ENCODE results near the gene CPTP. TPM values are rescaled to one million over a fixed set of nuclear protein-coding genes. Genes with fewer than 3 reads are reported as not detected.

The CPTP gene
- total RNA-seq, 2 experiments from 2014 or later = 8.4 to 11.0 TPM

GRCh38 chr1:1349256-1350012 is 24.8 kb downstream of the CPTP start, which contains the start of gene DVL1:
Gene DVL1, minus strand, starts transcription at chr1:1349418. Its CDS starts 353 bp downstream, at chr1:1349065.
- no peaks in the 10 kb centered on the region for H3K9me3 Mint-ChIP-seq
- CTCF ChIA-PET = interaction anchor here (0.9 kb wide), 1 partner anchor 58 kb away, joined by 3 read pairs; no protein-coding TSS in a partner anchor
- H3K4me1 Mint-ChIP-seq (ENCODE audit: low read depth) = peaks cover 34% of the 10 kb centered on the region
- peak; percentile 75 for DNase-seq
- POLR2A ChIA-PET = interaction anchor here (1.5 kb wide), 1 partner anchor 23 kb away, joined by 5 read pairs; no protein-coding TSS in a partner anchor
- peaks cover 12% of the 10 kb centered on the region for H3K27me3 Mint-ChIP-seq
- peak within 1 kb of the TSS; percentile 78 for H3K4me3 Mint-ChIP-seq
- ATAC-seq = peak; percentile 80
- TF ChIP-seq, protein P1, sequence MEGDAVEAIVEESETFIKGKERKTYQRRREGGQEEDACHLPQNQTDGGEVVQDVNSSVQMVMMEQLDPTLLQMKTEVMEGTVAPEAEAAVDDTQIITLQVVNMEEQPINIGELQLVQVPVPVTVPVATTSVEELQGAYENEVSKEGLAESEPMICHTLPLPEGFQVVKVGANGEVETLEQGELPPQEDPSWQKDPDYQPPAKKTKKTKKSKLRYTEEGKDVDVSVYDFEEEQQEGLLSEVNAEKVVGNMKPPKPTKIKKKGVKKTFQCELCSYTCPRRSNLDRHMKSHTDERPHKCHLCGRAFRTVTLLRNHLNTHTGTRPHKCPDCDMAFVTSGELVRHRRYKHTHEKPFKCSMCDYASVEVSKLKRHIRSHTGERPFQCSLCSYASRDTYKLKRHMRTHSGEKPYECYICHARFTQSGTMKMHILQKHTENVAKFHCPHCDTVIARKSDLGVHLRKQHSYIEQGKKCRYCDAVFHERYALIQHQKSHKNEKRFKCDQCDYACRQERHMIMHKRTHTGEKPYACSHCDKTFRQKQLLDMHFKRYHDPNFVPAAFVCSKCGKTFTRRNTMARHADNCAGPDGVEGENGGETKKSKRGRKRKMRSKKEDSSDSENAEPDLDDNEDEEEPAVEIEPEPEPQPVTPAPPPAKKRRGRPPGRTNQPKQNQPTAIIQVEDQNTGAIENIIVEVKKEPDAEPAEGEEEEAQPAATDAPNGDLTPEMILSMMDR (IDR thresholded peaks at IDR 0.05) = peak; percentile 27
- intact Hi-C loops (cut with micrococcal nuclease) = no loop called here
- peak within 1 kb of the TSS; percentile 25 for H3K27ac Mint-ChIP-seq
- no peaks in the 10 kb centered on the region for H3K36me3 Mint-ChIP-seq (ENCODE audit: low read depth)

DNA sequence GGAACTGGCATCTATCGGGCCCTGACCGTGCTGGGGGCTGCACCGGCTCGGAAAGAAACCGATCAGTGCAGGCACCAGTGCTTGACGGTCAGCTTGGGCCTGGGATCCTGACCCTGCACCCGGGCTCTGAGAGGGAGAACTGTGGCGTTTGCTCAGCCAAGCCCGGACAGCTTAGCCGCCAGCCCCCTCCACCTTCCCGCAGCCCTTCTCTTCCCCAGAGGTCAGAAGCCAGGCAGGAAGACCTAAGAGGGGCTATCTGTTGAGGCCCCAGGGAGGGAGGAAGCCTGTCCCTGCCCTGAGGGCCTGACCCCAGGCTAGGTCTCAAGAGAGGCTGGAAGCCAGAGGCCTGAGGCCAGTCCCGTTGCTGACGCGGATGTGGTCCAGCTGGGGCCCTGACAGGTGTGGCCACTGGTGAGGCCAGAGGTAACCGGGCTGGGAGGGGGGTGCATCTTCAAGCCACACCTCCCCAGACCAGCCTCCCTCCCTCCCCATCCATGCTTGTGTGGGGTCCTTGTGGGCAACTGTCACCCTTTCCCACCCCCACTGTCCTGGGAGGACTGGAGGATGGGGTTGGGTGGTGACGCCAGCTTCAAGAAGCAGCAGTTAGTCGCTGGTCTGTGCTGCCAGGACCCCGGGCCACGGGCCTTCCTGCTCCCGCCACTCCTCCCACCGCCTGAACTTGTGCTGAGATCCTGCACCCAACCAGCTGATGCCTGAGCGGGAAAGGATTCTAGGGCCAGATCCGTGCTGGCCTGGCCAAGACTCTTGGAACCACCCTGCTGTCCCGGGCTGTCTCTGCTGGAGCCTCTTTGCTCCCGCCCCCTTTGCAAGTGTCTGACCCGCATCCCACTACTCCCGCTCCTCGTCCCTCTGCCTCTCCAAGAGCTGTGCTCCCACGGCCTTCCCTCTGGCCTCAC is 27.2 kb downstream of the CPTP start:
- intact Hi-C loops (cut with micrococcal nuclease) = no loop called here
- Mint-ChIP-seq H3K27me3 (peaks cover 12% of the 10 kb centered on the region), H3K4me3 (peak overlapping the region; percentile 61), H3K27ac (peak overlapping the region; percentile 49), H3K36me3 (ENCODE audit: low read depth) (no peaks in the 10 kb centered on the region), H3K4me1 (ENCODE audit: low read depth) (peaks cover 22% of the 10 kb centered on the region), H3K9me3 (no peaks in the 10 kb centered on the region)
- POLR2A ChIA-PET = interaction anchor here (0.7 to 1.3 kb wide), 2 partner anchors 21 to 23 kb away, joined by 4 to 6 read pairs; partner anchors contain the start of gene AURKAIP1
- ATAC-seq = no peak
- CTCF ChIA-PET = interaction anchor here (3.8 kb wide), 1 partner anchor 20 kb away, joined by 40 read pairs; no protein-coding TSS in a partner anchor
- no peak for DNase-seq
- TF ChIP-seq, protein P1 (IDR thresholded peaks at IDR 0.05) = no peak

- ChIA-PET CTCF (interaction anchor here (3.8 kb wide), 1 partner anchor 19 kb away, joined by 40 read pairs; no protein-coding TSS in a partner anchor), POLR2A (interaction anchor here (0.7 to 1.3 kb wide), 3 partner anchors 18 to 442 kb away, joined by 3 to 6 read pairs (median 3); no protein-coding TSS in a partner anchor)
- peaks cover 17% of the 10 kb centered on the region for H3K4me1 Mint-ChIP-seq (ENCODE audit: low read depth)
- TF ChIP-seq, protein P1 (IDR thresholded peaks at IDR 0.05) = no peak
- H3K9me3 Mint-ChIP-seq = no peaks in the 10 kb centered on the region
- peaks cover 12% of the 10 kb centered on the region for H3K27me3 Mint-ChIP-seq
- no peak overlapping the region for H3K27ac Mint-ChIP-seq
- DNase-seq (no peak), ATAC-seq (no peak)
- peak overlapping the region; percentile 61 for H3K4me3 Mint-ChIP-seq
- intact Hi-C loops (cut with micrococcal nuclease) = no loop called here
- no peaks in the 10 kb centered on the region for H3K36me3 Mint-ChIP-seq (ENCODE audit: low read depth)
These were observed 28.3 kb downstream of the CPTP start for GRCh38 chr1:1352786-1353388.

DNA sequence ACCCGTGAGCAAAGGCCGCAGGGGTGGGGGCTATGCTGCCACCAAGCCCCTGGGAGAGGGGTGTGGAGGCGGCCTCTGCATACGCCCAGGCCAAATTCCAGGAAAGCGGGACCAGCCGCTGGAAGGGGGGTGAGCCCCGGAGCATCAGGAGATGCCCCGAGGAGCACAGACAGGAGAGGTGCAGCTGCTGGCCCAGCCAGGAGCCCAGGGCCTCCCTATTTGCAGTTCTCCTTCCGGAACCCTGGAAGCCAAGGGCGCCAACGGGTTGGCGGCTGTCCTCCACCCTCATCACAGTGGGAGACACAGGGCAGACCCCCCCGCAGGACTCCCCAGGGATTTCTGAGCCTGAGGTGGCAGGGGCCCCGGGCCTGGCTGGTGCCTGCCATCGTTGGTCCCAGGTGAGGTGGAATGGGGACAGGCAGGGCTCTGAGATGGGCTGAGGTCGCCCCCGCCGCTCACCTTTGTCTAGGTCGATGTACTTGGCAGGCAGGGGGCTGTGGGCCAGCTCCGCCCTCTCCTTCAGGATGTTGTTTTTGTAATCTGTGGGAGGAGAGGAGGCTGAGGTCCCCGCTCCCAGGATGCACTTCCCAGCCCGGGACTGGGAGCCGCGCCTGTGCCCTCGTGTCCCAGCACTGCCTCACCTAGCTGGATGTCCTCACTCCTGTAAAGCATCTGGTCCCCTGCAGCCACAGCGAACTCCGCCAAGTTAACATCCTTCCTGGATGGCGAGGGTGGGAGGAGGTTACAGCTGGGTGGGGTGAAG is 29.0 kb downstream of the CPTP start:
- Mint-ChIP-seq H3K36me3 (ENCODE audit: low read depth) (no peaks in the 10 kb centered on the region), H3K9me3 (no peaks in the 10 kb centered on the region), H3K4me1 (ENCODE audit: low read depth) (peaks cover 20% of the 10 kb centered on the region), H3K27me3 (peaks cover 12% of the 10 kb centered on the region), H3K27ac (no peak overlapping the region), H3K4me3 (no peak overlapping the region)
- ATAC-seq (no peak), DNase-seq (no peak)
- TF ChIP-seq, protein P1 (IDR thresholded peaks at IDR 0.05) = no peak
- CTCF ChIA-PET = interaction anchor here (3.8 kb wide), 1 partner anchor 18 kb away, joined by 40 read pairs; no protein-coding TSS in a partner anchor
- POLR2A ChIA-PET = interaction anchor here (0.7 kb wide), 2 partner anchors 18 kb away, joined by 3 to 4 read pairs; no protein-coding TSS in a partner anchor
- intact Hi-C loops (cut with micrococcal nuclease) = no loop called here

Data from activated CD8-positive, alpha-beta T cell treated with anti-CD3 and anti-CD28 coated beads for 36 hours (primary cell).